ENCODE data around the gene COL12A1. TPM values are rescaled to one million over a fixed set of nuclear protein-coding genes. Genes with fewer than 3 reads are reported as not detected.

Gene COL12A1
- total RNA-seq, 1 experiment from 2014 or later, result 10.4 TPM

GRCh38 chr6:75135876-75136275 is 70.0 kb downstream of the COL12A1 start:
- ChIA-PET CTCF (interaction anchor here (0.7 kb wide), 1 partner anchor 266 kb away, joined by 4 read pairs; no protein-coding TSS in a partner anchor), POLR2A (no interaction called here)
- Histone ChIP-seq H3K27me3 (ENCODE audit: control insufficient read depth, insufficient read depth, low read length) (no peaks in the 10 kb centered on the region), H3K27ac (ENCODE audit: low read length) (no peak overlapping the region), H3K36me3 (ENCODE audit: control insufficient read depth, insufficient read depth, low read length) (no peaks in the 10 kb centered on the region), H3K4me3 (ENCODE audit: low read depth in 2 of 2, low read length in 2 of 2) (no peak overlapping the region), H3K9me3 (ENCODE audit: control insufficient read depth, insufficient read depth, low read depth, low read length) (no peaks in the 10 kb centered on the region), H3K4me1 (ENCODE audit: control insufficient read depth, insufficient read depth, low read length) (no peaks in the 10 kb centered on the region)
- no peak for ATAC-seq
- TF ChIP-seq REST (IDR thresholded peaks at IDR 0.05; ENCODE audit: insufficient read depth in 1 of 2, low read depth in 2 of 2, low read length in 1 of 2) (no peak), SIN3A (IDR thresholded peaks at IDR 0.05; ENCODE audit: borderline replicate concordance, insufficient read depth, low read depth, low read length) (no peak), CTCF (IDR thresholded peaks at IDR 0.05) (no peak), TCF7L2 (IDR thresholded peaks at IDR 0.05; ENCODE audit: low read depth, low read length) (no peak), POLR2AphosphoS5 (IDR thresholded peaks at IDR 0.05; ENCODE audit: low read depth, low read length) (no peak)
- no TSS peak for BruUV-seq (replicated peaks)
- intact Hi-C loops (cut with micrococcal nuclease; ENCODE audit: unreplicated experiment), result no loop called here
- in situ Hi-C loops (cut with HindIII; ENCODE audit: low pct_unique_long_range_greater_than_20kb, low sequenced_read_pairs), result no loop called here
- DNase-seq (ENCODE audit: low read depth, low spot score), result no peak

GRCh38 chr6:75135450-75135849 is 70.4 kb downstream of the COL12A1 start:
- intact Hi-C loops (cut with micrococcal nuclease; ENCODE audit: unreplicated experiment) (no loop called here), in situ Hi-C loops (cut with HindIII; ENCODE audit: low pct_unique_long_range_greater_than_20kb, low sequenced_read_pairs) (no loop called here)
- Histone ChIP-seq H3K9me3 (ENCODE audit: control insufficient read depth, insufficient read depth, low read depth, low read length) (no peaks in the 10 kb centered on the region), H3K4me3 (ENCODE audit: low read depth in 2 of 2, low read length in 2 of 2) (no peak overlapping the region), H3K27me3 (ENCODE audit: control insufficient read depth, insufficient read depth, low read length) (no peaks in the 10 kb centered on the region), H3K27ac (ENCODE audit: low read length) (no peak overlapping the region), H3K4me1 (ENCODE audit: control insufficient read depth, insufficient read depth, low read length) (no peaks in the 10 kb centered on the region), H3K36me3 (ENCODE audit: control insufficient read depth, insufficient read depth, low read length) (no peaks in the 10 kb centered on the region)
- ATAC-seq (no peak), DNase-seq (ENCODE audit: low read depth, low spot score) (no peak)
- POLR2A ChIA-PET, result no interaction called here
- no peak for TF ChIP-seq REST (IDR thresholded peaks at IDR 0.05; ENCODE audit: insufficient read depth in 1 of 2, low read depth in 2 of 2, low read length in 1 of 2)
- TF ChIP-seq TCF7L2 (IDR thresholded peaks at IDR 0.05; ENCODE audit: low read depth, low read length), result no peak
- no peak for TF ChIP-seq POLR2AphosphoS5 (IDR thresholded peaks at IDR 0.05; ENCODE audit: low read depth, low read length)
- no peak for TF ChIP-seq SIN3A (IDR thresholded peaks at IDR 0.05; ENCODE audit: borderline replicate concordance, insufficient read depth, low read depth, low read length)
- no peak for TF ChIP-seq CTCF (IDR thresholded peaks at IDR 0.05)
- CTCF ChIA-PET, result interaction anchor here (0.7 kb wide), 1 partner anchor 265 kb away, joined by 4 read pairs; no protein-coding TSS in a partner anchor
- no TSS peak for BruUV-seq (replicated peaks)

All from Panc1 (cell line).